DOHH2 (cell line): ENCODE data around the gene MC2R.

Source experiments
- H3F3A ChIP-seq: fragments of 200-600 bp; sonication (generic), shearing (Covaris generic); 2 replicates; pipeline ENCODE4 v1.6.0; 2016; ENCODE audit warnings: antibody characterized with exemption, mild to moderate bottlenecking; ENCODE audit not compliant: control insufficient read depth, insufficient read depth
- H3K27ac ChIP-seq: fragments of 200-600 bp; sonication (generic); 2 replicates; pipeline ENCODE4 v1.5.1; 2014; ENCODE audit warnings: low read depth, mild to moderate bottlenecking, low read length, moderate library complexity
- H3K27me3 ChIP-seq: fragments of 200-600 bp; sonication (generic); 2 replicates; pipeline ENCODE4 v1.6.1; 2014; ENCODE audit warnings: mild to moderate bottlenecking, low read length, mixed read lengths; ENCODE audit not compliant: control insufficient read depth
- H3K36me3 ChIP-seq: fragments of 200-600 bp; sonication (generic); 2 replicates; pipeline ENCODE4 v1.6.1; 2014; ENCODE audit warnings: mild to moderate bottlenecking, low read length, moderate library complexity, mixed read lengths; ENCODE audit not compliant: control insufficient read depth
- H3K4me1 ChIP-seq: fragments of 200-600 bp; sonication (generic); 2 replicates; pipeline ENCODE4 v1.6.1; 2014; ENCODE audit warnings: mild to moderate bottlenecking, low read length, mixed read lengths; ENCODE audit not compliant: control insufficient read depth
- H3K4me2 ChIP-seq: fragments of 200-600 bp; sonication (generic); 2 replicates; pipeline ENCODE4 v1.6.0; 2014; ENCODE audit warnings: mild to moderate bottlenecking, low read length, moderate library complexity
- H3K4me3 ChIP-seq: fragments of 200-600 bp; sonication (generic); 2 replicates; pipeline ENCODE4 v1.5.1; 2014; ENCODE audit warnings: mild to moderate bottlenecking, low read length, mixed read lengths
- H3K79me2 ChIP-seq: fragments of 200-600 bp; sonication (generic); 2 replicates; pipeline ENCODE4 v1.6.1; 2014; ENCODE audit warnings: mild to moderate bottlenecking, low read length, mixed read lengths; ENCODE audit not compliant: control insufficient read depth
- H3K9me2 ChIP-seq: fragments of 200-600 bp; sonication (generic); replicated peaks from 2 replicates; pipeline ENCODE4 v1.6.1; 2014; ENCODE audit warnings: mild to moderate bottlenecking, low read length, mixed read lengths; ENCODE audit not compliant: control insufficient read depth
- H3K9me3 ChIP-seq: fragments of 200-600 bp; sonication (generic); 2 replicates; pipeline ENCODE4 v1.6.1; 2014; ENCODE audit warnings: antibody characterized with exemption, low read length, mixed read lengths; ENCODE audit not compliant: control insufficient read depth, insufficient read depth
- H4K20me1 ChIP-seq: fragments of 200-600 bp; sonication (generic); 2 replicates; pipeline ENCODE4 v1.6.0; 2014; ENCODE audit warnings: low read depth, mild to moderate bottlenecking, antibody characterized with exemption, low read length, moderate library complexity; ENCODE audit not compliant: control insufficient read depth, insufficient read depth
- EZH2phosphoT487 ChIP-seq: fragments of 200-600 bp; sonication (generic); IDR thresholded peaks from 2 replicates; pipeline ENCODE4 v1.6.1; 2017; ENCODE audit warnings: borderline replicate concordance, mild to moderate bottlenecking, antibody characterized with exemption, low read length, moderate library complexity, mixed read lengths
- TF ChIP-seq, protein P1 (sequence below): fragments of 200-600 bp; sonication (generic); IDR thresholded peaks from one replicate; pipeline ENCODE4 v1.5.1; 2014; ENCODE audit warnings: antibody characterized with exemption, mild to moderate bottlenecking, low read depth, low read length; ENCODE audit not compliant: poor library complexity, severe bottlenecking

The MC2R gene

DNA sequence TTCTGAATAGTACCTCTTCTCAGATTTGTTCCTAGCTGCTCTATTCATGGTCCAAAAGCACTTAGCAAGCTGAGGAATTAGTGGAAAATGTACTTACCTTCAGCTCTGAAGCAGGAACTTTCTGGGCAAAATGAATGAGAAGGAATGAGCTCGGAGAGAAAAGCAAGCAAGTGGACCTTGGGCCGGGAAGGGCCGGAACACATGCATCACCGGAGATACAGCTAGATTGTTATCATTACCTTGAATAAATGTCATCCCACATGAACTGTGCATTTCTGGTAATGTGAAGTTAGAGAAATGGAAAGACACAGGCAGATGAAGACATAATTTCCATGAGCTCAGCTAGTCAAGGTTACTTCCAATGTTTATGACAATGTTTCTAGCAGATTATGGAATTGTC lies at the start of gene MC2R:
Gene MC2R (minus strand): TSS at position 146 of the 400 bp plus-strand sequence. CDS start 30,018 bp downstream, outside the sequence.
- H3K9me2 ChIP-seq, result no peaks in the 10 kb centered on the region
- no peak within 1 kb of the TSS for H3K4me3 ChIP-seq
- H3K27ac ChIP-seq, result no peak within 1 kb of the TSS
- H3K4me1 ChIP-seq, result no peaks in the 10 kb centered on the region
- H3K9me3 ChIP-seq, result no peaks in the 10 kb centered on the region
- H3K4me2 ChIP-seq, result no peak within 1 kb of the TSS
- no peaks in the 10 kb centered on the region for H3K36me3 ChIP-seq
- H3K79me2 ChIP-seq, result no peaks in the 10 kb centered on the region
- no peaks in the 10 kb centered on the region for H3K27me3 ChIP-seq
- no peaks in the 10 kb centered on the region for H3F3A ChIP-seq
- H4K20me1 ChIP-seq, result no peaks in the 10 kb centered on the region
- TF ChIP-seq, protein P1, sequence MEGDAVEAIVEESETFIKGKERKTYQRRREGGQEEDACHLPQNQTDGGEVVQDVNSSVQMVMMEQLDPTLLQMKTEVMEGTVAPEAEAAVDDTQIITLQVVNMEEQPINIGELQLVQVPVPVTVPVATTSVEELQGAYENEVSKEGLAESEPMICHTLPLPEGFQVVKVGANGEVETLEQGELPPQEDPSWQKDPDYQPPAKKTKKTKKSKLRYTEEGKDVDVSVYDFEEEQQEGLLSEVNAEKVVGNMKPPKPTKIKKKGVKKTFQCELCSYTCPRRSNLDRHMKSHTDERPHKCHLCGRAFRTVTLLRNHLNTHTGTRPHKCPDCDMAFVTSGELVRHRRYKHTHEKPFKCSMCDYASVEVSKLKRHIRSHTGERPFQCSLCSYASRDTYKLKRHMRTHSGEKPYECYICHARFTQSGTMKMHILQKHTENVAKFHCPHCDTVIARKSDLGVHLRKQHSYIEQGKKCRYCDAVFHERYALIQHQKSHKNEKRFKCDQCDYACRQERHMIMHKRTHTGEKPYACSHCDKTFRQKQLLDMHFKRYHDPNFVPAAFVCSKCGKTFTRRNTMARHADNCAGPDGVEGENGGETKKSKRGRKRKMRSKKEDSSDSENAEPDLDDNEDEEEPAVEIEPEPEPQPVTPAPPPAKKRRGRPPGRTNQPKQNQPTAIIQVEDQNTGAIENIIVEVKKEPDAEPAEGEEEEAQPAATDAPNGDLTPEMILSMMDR, result no peak
- no peak for TF ChIP-seq EZH2phosphoT487

DNA sequence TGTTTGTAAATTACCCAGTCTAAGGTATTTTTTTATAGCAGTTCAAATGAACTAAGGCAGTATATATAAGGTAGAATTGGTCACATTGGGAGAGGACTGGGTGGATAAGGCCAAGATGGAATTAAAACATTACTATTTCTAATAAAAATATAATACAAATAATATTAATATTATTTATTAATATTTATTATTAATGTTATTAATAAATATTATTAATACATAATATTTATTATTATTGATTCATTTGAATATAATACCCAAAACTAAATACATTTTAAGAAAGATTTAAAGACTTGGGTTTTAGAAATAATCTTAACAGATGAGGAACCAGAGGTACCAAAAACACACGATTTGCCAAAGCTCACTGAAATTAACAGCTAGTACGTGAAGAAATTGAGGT lies 30.5 kb upstream of the MC2R start:
- TF ChIP-seq, protein P1, result no peak
- TF ChIP-seq EZH2phosphoT487, result no peak
- H3K4me1 ChIP-seq, result no peaks in the 10 kb centered on the region
- H3K27ac ChIP-seq, result no peak overlapping the region
- H3K27me3 ChIP-seq, result no peaks in the 10 kb centered on the region
- no peaks in the 10 kb centered on the region for H3K36me3 ChIP-seq
- H4K20me1 ChIP-seq, result no peaks in the 10 kb centered on the region
- H3K4me2 ChIP-seq, result no peak overlapping the region
- H3F3A ChIP-seq, result no peaks in the 10 kb centered on the region
- no peaks in the 10 kb centered on the region for H3K9me2 ChIP-seq
- no peaks in the 10 kb centered on the region for H3K9me3 ChIP-seq
- H3K79me2 ChIP-seq, result no peaks in the 10 kb centered on the region
- H3K4me3 ChIP-seq, result no peak overlapping the region

DNA sequence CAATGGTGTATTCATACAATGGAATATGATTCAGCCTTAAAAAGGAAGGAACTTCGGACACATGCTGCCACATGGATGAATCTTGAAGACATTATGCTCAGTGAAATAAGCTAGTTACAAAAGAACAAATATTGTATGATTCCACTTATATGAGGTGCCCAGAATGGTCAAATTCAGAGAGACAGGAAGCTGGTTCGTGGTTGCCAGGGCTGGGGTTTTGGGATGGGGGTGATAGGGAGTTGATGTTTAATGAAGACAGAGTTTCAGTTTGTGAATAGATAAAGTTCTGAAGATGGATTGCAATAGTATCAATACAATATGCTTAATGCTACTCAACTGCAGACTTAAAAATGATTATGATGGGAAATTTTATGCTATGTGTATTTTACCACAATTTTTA lies 28.0 kb upstream of the MC2R start:
- Histone ChIP-seq H3K36me3 (no peaks in the 10 kb centered on the region), H3K4me3 (no peak overlapping the region), H4K20me1 (no peaks in the 10 kb centered on the region), H3K9me3 (no peaks in the 10 kb centered on the region), H3K4me2 (no peak overlapping the region), H3K27ac (no peak overlapping the region), H3K9me2 (no peaks in the 10 kb centered on the region), H3K4me1 (no peaks in the 10 kb centered on the region), H3K27me3 (no peaks in the 10 kb centered on the region), H3K79me2 (no peaks in the 10 kb centered on the region), H3F3A (no peaks in the 10 kb centered on the region)
- TF ChIP-seq, protein P1, result no peak
- no peak for TF ChIP-seq EZH2phosphoT487

DNA sequence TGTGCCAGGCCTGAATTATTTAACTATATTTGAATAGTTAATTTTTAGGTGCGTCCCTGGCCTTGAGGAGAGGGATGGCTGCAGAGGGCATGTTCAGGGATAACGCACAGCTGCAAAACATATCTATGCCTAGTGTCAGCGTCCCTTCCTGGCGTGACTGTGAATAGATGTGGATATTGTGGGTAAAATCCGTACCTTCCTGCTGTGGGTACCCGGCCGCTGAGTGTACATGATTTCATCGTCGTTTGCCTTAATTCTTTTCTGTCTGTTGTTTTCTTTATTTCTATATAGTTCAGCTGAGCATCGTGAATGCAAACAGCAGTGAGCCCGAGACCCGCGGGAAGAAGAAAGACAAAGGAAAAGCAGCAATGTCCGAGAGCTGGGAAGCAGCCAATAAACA lies 25.0 kb upstream of the MC2R start:
- Histone ChIP-seq H3K9me3 (no peaks in the 10 kb centered on the region), H4K20me1 (no peaks in the 10 kb centered on the region), H3K27ac (no peak overlapping the region), H3K9me2 (no peaks in the 10 kb centered on the region), H3K4me1 (no peaks in the 10 kb centered on the region), H3K27me3 (no peaks in the 10 kb centered on the region), H3K79me2 (no peaks in the 10 kb centered on the region), H3F3A (no peaks in the 10 kb centered on the region), H3K4me3 (no peak overlapping the region), H3K4me2 (no peak overlapping the region), H3K36me3 (no peaks in the 10 kb centered on the region)
- TF ChIP-seq, protein P1, result no peak
- no peak for TF ChIP-seq EZH2phosphoT487
